ENCODE data around the gene CCDC167. TPM values are rescaled to one million over a fixed set of nuclear protein-coding genes. Genes with fewer than 3 reads are reported as not detected.

CCDC167 gene
- total and polyA plus RNA-seq, 2 of the 8 experiments (the other 6 are each of a cell fraction or from before 2014, with no cell fraction given) = 11.0 to 26.5 TPM

GRCh38 chr6:37456126-37456525, 43.6 kb downstream of the CCDC167 start (continued):
- TF ChIP-seq CTBP2 (IDR thresholded peaks at IDR 0.05; ENCODE audit: borderline replicate concordance, insufficient read depth, insufficient read length, low read length) = no peak
